Activated CD4-positive, alpha-beta memory T cell treated with anti-CD3 and anti-CD28 coated beads, Interleukin-2, amount 10 ng/mL, durations not matched to agents 7 days and 5 days (primary cell): ENCODE measurements around the gene PTPRB. TPM values are rescaled to one million over a fixed set of nuclear protein-coding genes. Genes with fewer than 3 reads are reported as not detected.
"Not testable (repeated sequence)": the region's sequence is repeated elsewhere in the genome, so short reads cannot be mapped to it uniquely, and the experiment has no call there.

ENCODE experiments used
- CTCF ChIA-PET: fragments of 350-600 bp; sonication (Branson Sonifier 250); formaldehyde crosslinking; loops from one replicate; lab custom pipeline; 2021; ENCODE audit warnings: antibody characterized with exemption, inconsistent platforms; lab: Charles Lee
- POLR2A ChIA-PET: fragments of 350-600 bp; sonication (Branson Sonifier 250); formaldehyde crosslinking; loops from one replicate; lab custom pipeline; 2021; ENCODE audit warnings: antibody characterized with exemption; lab: Charles Lee
- DNase-seq: peaks from one replicate; pipeline ENCODE4 v3.0.0-alpha.2; 2020
- H3K27ac Mint-ChIP-seq: one replicate; pipeline ENCODE4 v1.8.0; 2021; ENCODE audit warnings: mild to moderate bottlenecking, mixed read lengths
- H3K27me3 Mint-ChIP-seq: one replicate; pipeline ENCODE4 v1.8.0; 2021; ENCODE audit warnings: mixed read lengths
- H3K36me3 Mint-ChIP-seq: one replicate; pipeline ENCODE4 v1.8.0; 2021; ENCODE audit warnings: low read depth, mixed read lengths
- H3K4me1 Mint-ChIP-seq: one replicate; pipeline ENCODE4 v1.8.0; 2021; ENCODE audit warnings: mixed read lengths
- H3K4me3 Mint-ChIP-seq: one replicate; pipeline ENCODE4 v1.8.0; 2021; ENCODE audit warnings: mild to moderate bottlenecking, mixed read lengths
- H3K9me3 Mint-ChIP-seq: one replicate; pipeline ENCODE4 v1.8.0; 2021; ENCODE audit warnings: mixed read lengths
- total RNA-seq, 2 experiments: library from RNA; stranded (reverse); gene quantifications; one replicate each; pipeline ENCODE4 v1.2.3, GENCODE V29; 2021

PTPRB gene
- total RNA-seq, 2 experiments from 2014 or later: not detected

DNA sequence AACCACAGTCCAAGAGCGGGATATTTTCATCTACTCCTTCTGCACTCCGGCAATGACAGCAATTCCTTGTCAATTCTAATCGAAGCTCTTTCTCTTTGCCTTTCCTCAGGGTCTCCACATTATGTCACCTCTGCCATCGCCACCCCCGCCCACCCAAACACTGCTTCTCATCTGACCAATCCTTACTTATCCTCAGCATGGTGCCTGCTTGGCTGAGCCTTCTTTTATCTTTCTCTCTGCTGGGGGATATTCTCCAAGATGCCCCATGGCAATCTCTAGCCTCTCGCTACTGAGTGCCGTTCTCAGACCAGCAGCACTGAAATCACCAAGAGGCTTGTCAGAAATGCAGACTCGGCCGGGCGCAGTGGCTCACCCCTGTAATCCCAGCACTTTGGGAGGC, 100.6 kb downstream of the PTPRB start:
- H3K4me1 Mint-ChIP-seq: no peaks in the 10 kb centered on the region
- H3K9me3 Mint-ChIP-seq: no peaks in the 10 kb centered on the region
- no peak overlapping the region for H3K27ac Mint-ChIP-seq
- H3K4me3 Mint-ChIP-seq: no peak overlapping the region
- no peaks in the 10 kb centered on the region for H3K27me3 Mint-ChIP-seq
- POLR2A ChIA-PET: no interaction called here
- CTCF ChIA-PET: no interaction called here
- H3K36me3 Mint-ChIP-seq: no peaks in the 10 kb centered on the region
- no peak for DNase-seq

DNA sequence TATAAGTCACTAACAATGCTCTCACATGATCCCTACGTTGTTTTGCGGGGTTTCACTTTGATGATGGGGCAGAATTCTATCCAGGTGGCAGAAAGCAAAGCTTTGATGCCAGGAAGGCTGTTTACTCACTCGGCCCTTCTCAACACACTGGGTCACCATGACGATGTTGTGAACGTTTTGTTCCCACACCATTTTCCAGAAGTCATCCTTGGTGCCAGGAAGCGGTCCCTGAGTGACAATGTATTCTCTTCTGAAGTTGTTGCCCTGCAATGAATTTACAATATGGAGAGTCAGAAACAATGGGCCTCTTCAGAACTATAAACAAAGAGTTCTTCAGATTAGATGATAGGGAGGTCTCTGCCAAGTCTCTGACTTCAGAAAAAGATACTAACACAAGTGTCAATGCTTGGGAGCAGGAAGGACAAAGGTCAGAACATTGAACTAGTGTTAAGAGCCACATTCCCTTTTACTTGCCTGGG, 101.3 kb downstream of the PTPRB start:
- no peak overlapping the region for H3K27ac Mint-ChIP-seq
- H3K27me3 Mint-ChIP-seq: no peaks in the 10 kb centered on the region
- no peaks in the 10 kb centered on the region for H3K4me1 Mint-ChIP-seq
- POLR2A ChIA-PET: no interaction called here
- no peak overlapping the region for H3K4me3 Mint-ChIP-seq
- DNase-seq: no peak
- no peaks in the 10 kb centered on the region for H3K9me3 Mint-ChIP-seq
- CTCF ChIA-PET: no interaction called here
- no peaks in the 10 kb centered on the region for H3K36me3 Mint-ChIP-seq

DNA sequence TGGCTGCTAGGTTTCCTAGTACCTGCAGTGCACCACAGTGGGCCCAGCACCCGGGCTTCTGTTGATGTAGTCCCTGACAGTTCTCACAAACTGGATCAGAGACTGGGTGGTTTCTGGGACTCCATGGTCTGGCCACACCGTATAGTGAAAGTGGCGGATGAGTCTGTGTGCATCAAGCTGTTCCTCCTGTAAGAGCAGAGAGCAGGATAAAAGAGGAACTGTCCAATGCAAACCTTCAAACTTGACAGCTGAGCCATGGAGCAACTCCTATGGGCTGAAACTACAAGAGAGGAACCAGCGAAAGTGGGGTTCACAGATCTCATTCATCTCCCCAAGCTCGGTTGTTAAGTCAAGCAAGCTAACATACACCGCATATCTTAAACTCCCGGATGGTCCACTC, 102.8 kb downstream of the PTPRB start:
- Mint-ChIP-seq H3K4me3 (no peak overlapping the region), H3K27me3 (no peaks in the 10 kb centered on the region), H3K9me3 (no peaks in the 10 kb centered on the region), H3K27ac (no peak overlapping the region), H3K4me1 (no peaks in the 10 kb centered on the region), H3K36me3 (no peaks in the 10 kb centered on the region)
- CTCF ChIA-PET: no interaction called here
- POLR2A ChIA-PET: no interaction called here
- DNase-seq: no peak

DNA sequence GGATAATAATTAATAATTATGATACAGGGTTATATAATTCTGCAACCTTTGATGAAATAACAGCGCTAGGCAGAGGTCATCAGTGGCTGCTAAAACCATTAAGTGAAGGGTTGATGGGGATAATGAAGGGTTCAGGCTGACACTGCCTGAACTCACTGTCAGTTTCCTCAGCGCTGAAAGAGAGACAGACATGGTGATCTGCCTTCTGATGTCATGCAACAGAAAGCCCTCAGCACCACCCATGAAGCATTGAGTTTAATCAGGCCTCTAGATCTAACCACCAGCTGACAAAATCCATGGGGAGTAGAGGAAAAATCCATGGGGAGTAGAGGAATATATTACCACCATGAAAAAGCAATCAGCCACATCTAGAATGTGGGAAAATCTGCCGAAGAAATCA, 107.6 kb downstream of the PTPRB start:
- H3K36me3 Mint-ChIP-seq: no peaks in the 10 kb centered on the region
- ChIA-PET POLR2A (no interaction called here), CTCF (no interaction called here)
- no peak overlapping the region for H3K4me3 Mint-ChIP-seq
- no peaks in the 10 kb centered on the region for H3K4me1 Mint-ChIP-seq
- H3K9me3 Mint-ChIP-seq: no peaks in the 10 kb centered on the region
- no peaks in the 10 kb centered on the region for H3K27me3 Mint-ChIP-seq
- H3K27ac Mint-ChIP-seq: no peak overlapping the region
- no peak for DNase-seq

DNA sequence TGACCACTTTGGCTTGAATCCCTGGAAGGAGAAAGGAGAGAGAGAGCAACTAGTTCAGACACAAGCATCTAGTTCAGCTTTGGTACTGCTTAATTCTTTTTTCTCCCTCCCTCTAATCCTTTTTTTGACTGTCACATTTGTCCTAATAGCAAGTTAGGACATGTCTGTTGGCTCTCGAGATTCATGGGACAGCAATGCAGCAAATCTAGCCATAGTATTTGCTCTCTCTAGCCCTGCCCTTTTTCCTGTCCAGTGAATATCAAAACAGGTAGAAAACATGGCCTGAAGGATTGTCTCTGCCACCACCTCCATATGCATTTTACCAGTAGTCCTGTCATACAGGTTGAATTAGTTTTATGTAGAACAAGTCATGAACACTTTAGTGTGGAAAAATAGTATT, 116.4 kb downstream of the PTPRB start:
- Mint-ChIP-seq H3K4me3 (no peak overlapping the region), H3K27ac (no peak overlapping the region), H3K4me1 (no peaks in the 10 kb centered on the region), H3K27me3 (peaks cover 1% of the 10 kb centered on the region), H3K36me3 (no peaks in the 10 kb centered on the region), H3K9me3 (no peaks in the 10 kb centered on the region)
- CTCF ChIA-PET: no interaction called here
- POLR2A ChIA-PET: no interaction called here
- DNase-seq: no peak

DNA sequence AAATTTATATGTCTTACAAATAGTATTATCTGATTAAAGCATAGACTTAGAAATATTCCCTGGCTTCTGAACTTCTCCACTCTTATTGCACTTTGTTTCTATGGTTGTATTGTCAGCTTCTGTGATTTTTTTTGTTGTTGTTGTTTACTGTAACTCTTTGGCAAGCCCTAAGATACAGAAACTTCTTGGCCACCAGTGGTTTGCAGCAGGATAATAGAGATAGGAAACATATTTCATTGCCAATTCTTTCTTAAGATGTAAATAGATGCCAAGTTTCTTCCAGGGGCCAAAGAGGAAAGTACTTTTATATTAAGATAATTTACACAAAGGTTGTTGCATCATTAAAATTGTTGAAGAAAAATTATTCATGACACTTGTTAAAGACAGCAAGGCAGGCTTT, 123.8 kb downstream of the PTPRB start:
- no peak for DNase-seq
- CTCF ChIA-PET: no interaction called here

DNA sequence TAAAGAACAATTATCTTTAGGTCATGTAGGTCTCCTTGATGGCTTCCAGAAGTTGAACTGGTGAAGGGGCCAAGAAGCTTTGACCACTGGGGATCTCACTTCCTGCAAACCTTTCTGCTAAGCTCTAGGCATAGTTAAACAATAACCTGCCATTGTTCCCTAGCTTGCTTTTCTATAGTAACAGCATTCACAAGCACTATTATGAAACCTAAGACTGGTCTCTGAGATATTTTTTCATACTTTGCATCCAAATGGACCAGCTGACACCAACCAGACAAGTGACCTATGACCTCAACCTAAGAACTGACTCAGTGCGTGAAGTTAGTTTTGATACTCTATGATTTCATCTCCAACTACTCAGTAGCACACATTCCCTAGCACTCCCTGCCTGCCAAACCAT, 129.1 kb downstream of the PTPRB start:
- no peak for DNase-seq
- Mint-ChIP-seq H3K4me1 (no peaks in the 10 kb centered on the region), H3K36me3 (no peaks in the 10 kb centered on the region), H3K9me3 (no peaks in the 10 kb centered on the region), H3K27ac (no peak overlapping the region), H3K4me3 (no peak overlapping the region), H3K27me3 (no peaks in the 10 kb centered on the region)
- ChIA-PET POLR2A (no interaction called here), CTCF (no interaction called here)

More for the DNA sequence above, 123.8 kb downstream of the PTPRB start:
- H3K36me3 Mint-ChIP-seq: no peaks in the 10 kb centered on the region
- no peaks in the 10 kb centered on the region for H3K27me3 Mint-ChIP-seq
- no peaks in the 10 kb centered on the region for H3K9me3 Mint-ChIP-seq
- no peak overlapping the region for H3K4me3 Mint-ChIP-seq
- no peaks in the 10 kb centered on the region for H3K4me1 Mint-ChIP-seq
- no peak overlapping the region for H3K27ac Mint-ChIP-seq
- POLR2A ChIA-PET: no interaction called here

DNA sequence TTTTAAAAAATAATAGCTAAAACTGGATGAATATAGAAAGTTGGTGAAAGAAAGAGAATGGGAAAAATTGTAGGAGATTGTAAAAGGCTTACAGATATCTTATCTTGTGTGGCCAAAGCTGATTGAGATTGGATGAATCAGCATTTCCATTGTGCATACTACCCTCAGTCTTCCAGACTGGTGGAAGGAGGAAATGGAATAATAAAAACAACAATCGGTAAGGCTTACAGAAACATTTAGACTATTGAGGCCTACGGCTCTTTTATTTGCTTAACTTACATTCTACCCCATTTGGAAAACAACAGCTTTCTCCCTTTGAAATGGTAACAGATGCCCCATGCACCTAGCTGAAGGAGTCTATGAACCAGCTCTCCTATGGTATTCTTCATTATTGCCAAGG, 129.8 kb downstream of the PTPRB start:
- CTCF ChIA-PET: no interaction called here
- H3K9me3 Mint-ChIP-seq: peaks cover 2% of the 10 kb centered on the region
- H3K4me1 Mint-ChIP-seq: no peaks in the 10 kb centered on the region
- H3K36me3 Mint-ChIP-seq: no peaks in the 10 kb centered on the region
- POLR2A ChIA-PET: no interaction called here
- no peak overlapping the region for H3K27ac Mint-ChIP-seq
- no peaks in the 10 kb centered on the region for H3K27me3 Mint-ChIP-seq
- no peak for DNase-seq
- H3K4me3 Mint-ChIP-seq: no peak overlapping the region

DNA sequence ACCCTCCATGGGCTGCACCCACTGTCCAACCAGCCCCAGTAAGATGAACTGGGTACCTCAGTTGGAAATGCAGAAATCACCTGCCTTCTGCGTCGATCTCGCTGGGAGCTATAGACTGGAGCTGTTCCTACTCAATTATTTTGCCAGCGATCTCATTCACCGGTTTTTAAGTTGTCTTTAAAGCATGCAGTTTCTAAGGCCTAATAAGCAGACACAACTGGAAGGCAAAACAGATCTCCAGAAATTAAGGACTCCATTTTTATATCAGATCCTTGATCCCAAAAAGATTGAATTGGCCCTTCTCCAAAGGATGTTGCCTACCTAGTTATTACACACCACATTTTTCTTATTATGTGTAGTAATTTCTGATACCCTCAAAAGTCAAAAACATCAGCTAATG, 139.7 kb downstream of the PTPRB start:
- no peak overlapping the region for H3K27ac Mint-ChIP-seq
- H3K4me1 Mint-ChIP-seq: no peaks in the 10 kb centered on the region
- CTCF ChIA-PET: no interaction called here

DNA sequence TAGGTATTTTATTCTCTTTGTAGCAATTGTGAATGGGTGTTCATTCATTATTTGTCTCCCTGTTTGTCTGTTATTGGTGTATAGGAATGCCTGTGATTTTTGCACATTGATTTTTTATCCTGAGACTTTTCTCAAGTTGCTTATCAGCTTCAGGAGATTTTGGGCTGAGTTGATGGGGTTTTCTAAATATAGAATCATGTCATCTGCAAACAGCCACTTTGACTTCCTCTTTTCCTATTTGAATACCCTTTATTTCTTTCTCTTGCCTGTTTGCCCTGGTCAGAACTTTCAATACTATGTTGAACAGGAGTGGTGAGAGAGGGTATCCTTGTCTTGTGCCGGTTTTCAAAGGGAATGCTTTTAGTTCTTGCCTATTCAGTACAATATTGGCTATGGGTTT, 144.3 kb downstream of the PTPRB start:
- H3K9me3 Mint-ChIP-seq, POLR2A ChIA-PET, H3K27me3 Mint-ChIP-seq, DNase-seq, H3K36me3 Mint-ChIP-seq, CTCF ChIA-PET, H3K4me3 Mint-ChIP-seq, H3K27ac Mint-ChIP-seq, H3K4me1 Mint-ChIP-seq: not testable (repeated sequence)

More for the DNA sequence above, 139.7 kb downstream of the PTPRB start:
- Mint-ChIP-seq H3K9me3 (peaks cover 3% of the 10 kb centered on the region), H3K36me3 (no peaks in the 10 kb centered on the region), H3K4me3 (no peak overlapping the region), H3K27me3 (no peaks in the 10 kb centered on the region)
- DNase-seq: no peak
- POLR2A ChIA-PET: no interaction called here

DNA sequence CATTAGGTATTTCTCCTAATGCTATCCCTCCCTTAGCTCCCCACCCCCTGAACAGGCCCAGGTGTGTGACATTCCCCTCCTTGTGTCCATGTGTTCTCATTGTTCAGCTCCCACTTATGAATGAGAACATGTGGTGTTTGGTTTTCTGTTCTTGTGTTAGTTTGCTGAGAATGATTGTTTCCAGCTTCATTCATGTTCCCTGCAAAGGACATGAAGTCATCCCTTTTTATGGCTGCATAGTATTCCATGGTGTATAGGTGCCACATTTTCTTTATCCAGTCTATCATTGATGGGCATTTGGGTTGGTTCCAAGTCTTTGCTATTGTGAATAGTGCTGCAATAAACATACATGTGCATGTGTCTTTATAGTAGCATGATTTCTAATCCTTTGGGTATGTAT, 146.3 kb downstream of the PTPRB start:
- H3K27me3 Mint-ChIP-seq, H3K27ac Mint-ChIP-seq, H3K36me3 Mint-ChIP-seq, H3K4me1 Mint-ChIP-seq, H3K9me3 Mint-ChIP-seq, H3K4me3 Mint-ChIP-seq, DNase-seq, POLR2A ChIA-PET, CTCF ChIA-PET: not testable (repeated sequence)

DNA sequence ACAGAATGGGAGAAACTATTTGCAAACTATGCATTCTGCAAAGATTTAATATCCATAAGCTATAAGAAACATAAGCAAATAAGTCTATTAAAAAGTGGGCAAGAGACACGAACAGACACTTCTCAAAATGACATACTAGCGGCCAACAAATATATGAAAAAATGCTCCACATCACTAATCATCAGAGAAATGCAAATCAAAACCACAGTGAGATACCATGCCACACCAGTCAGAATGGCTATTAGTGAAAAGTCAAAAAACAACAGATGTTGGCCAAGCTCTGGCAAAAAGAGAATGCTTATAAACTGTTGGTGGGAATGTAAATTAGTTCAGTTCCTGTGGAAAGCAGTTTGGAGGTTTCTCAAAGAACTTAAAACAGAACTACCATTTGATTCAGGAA, 149.8 kb downstream of the PTPRB start:
- Mint-ChIP-seq H3K27me3 (peaks cover 4% of the 10 kb centered on the region), H3K9me3 (no peaks in the 10 kb centered on the region), H3K27ac (no peak overlapping the region), H3K4me1 (no peaks in the 10 kb centered on the region), H3K4me3 (no peak overlapping the region), H3K36me3 (no peaks in the 10 kb centered on the region)
- CTCF ChIA-PET: no interaction called here
- POLR2A ChIA-PET: no interaction called here
- DNase-seq: no peak

DNA sequence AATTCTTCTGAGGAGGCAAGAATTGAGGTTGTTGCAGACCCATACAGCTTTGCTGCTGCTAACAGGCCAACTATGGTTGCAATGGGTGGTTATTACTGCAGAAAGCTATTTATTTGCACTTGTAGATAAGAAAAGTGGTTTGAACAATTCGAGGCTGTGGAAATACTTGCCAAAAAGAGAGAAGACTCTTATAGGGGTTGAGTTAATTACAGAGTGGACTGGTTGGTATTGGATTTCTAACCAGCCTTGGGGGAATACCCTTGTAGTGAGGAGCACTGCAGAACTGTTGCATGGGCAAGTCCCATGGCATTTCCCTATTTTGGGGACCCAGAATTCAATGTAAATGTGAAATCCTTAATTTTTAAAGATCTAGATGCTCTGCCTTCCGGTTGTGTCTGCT, 150.6 kb downstream of the PTPRB start:
- Mint-ChIP-seq H3K4me3 (no peak overlapping the region), H3K9me3 (no peaks in the 10 kb centered on the region), H3K4me1 (no peaks in the 10 kb centered on the region), H3K36me3 (no peaks in the 10 kb centered on the region), H3K27me3 (peaks cover 4% of the 10 kb centered on the region), H3K27ac (no peak overlapping the region)
- ChIA-PET POLR2A (no interaction called here), CTCF (no interaction called here)
- no peak for DNase-seq

DNA sequence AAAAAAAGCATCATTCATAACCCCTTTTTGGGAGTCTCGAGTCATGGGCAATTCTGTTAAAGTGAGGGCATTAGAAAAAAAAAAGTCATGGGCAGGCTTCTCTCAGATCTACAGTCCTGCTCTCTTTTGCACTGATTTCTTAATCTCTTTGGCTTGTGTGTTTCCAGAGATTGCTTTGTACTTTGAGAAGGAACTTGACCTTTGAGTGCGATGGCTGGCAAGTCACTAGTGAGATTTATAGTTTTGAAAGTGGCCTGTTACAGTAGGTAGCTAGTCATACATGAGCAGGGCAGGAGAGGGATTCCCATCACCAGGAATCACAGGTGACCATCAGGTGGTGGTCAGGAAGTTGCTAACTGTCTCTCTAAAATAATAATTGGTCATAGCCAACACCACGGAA, 151.5 kb downstream of the PTPRB start:
- Mint-ChIP-seq H3K4me3 (no peak overlapping the region), H3K4me1 (no peaks in the 10 kb centered on the region), H3K36me3 (no peaks in the 10 kb centered on the region), H3K27me3 (peaks cover 4% of the 10 kb centered on the region), H3K27ac (no peak overlapping the region), H3K9me3 (no peaks in the 10 kb centered on the region)
- DNase-seq: no peak
- ChIA-PET CTCF (no interaction called here), POLR2A (no interaction called here)

DNA sequence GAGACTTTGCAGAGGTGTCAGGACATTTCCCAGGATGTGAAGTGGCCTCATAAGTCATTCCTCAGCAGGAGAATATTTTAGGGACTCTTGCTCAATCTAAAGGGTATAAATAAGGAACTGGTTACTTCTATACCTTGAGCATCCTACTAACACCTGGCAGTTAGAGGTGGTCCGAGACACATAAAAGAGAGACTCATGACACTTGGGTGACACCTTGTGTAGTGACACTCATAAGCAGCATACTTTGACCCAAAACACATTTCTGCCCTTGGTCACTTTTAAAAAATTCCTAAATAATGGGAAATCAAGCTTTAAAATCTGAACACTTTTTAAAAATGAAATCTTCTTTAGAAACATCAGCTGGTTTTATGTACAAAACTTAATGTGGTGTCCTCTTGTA, 152.8 kb downstream of the PTPRB start:
- Mint-ChIP-seq H3K36me3 (no peaks in the 10 kb centered on the region), H3K4me3 (no peak overlapping the region), H3K9me3 (no peaks in the 10 kb centered on the region), H3K4me1 (no peaks in the 10 kb centered on the region), H3K27me3 (peaks cover 5% of the 10 kb centered on the region), H3K27ac (no peak overlapping the region)
- ChIA-PET CTCF (no interaction called here), POLR2A (no interaction called here)
- no peak for DNase-seq
